Right forelimb (tissue), 1 donor: ENCODE results near the gene SEC14L1.

Source experiments
- DNase-seq: peaks from one replicate; pipeline ENCODE4 v3.0.0-alpha.2; 2018

SEC14L1 gene

DNA sequence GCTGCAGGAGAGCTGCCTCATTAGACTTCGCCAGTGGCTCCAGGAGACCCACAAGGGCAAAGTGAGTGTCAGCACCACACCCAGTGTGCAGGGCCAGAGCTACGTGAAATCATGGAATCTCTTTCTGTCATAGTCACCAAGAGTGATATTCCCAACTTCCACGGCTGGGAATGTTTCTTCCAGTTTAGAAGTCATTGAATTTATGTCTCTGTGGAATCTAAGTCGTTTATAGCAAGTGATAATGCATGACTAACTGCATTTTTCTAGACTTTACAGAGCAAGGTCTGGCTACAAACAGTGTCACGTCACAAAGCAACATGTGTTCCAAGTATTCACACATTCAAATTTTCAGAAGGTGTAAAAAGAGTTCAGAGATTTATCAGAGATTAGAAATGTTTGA is 55.5 kb downstream of the SEC14L1 start:
- DNase-seq, result no peak

DNA sequence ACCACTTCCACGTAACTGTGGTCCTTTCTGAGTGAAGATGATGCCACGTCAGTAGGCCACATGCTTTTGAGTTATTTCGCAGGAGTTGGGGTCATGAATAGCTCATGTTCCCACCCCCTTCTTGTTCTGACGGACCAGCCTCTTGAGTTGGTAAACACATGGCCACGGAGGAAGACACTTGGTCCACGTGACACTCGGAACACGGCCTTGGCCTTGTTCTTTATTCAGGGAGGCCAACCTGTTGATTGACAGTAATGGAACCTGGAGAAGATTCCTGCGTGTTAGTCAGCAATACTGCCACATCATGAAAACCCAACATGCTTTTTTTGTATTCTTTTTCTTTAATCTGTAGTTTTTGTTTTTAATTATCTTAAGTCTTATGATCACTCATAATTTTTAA is 56.3 kb downstream of the SEC14L1 start:
- DNase-seq, result no peak

DNA sequence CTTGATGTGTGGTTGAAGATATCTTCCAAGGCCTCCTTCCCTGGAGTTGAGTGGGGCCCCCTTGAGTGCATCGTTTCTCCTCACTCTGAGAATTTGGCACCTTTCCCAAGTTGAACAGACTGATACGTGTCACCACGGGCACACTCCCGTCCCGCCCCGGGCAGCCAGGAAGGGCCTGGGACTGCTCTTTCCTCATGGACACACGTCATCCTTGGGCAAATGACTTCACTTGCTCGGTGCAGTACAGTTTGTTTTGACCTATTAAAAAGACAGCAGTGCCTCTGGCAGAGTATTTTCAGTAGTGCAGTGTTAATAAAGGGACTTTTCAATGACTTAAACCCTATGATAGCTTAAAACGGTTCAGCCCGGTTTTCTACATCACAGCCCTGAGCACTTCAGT is 59.9 kb downstream of the SEC14L1 start:
- no peak for DNase-seq

- DNase-seq, result no peak
These were observed 62.7 kb downstream of the SEC14L1 start for GRCh38 chr17:77203436-77203835.

GRCh38 chr17:77203846-77204245 is 63.1 kb downstream of the SEC14L1 start:
- no peak for DNase-seq

GRCh38 chr17:77204536-77204935 is 63.8 kb downstream of the SEC14L1 start:
- no peak for DNase-seq

DNA sequence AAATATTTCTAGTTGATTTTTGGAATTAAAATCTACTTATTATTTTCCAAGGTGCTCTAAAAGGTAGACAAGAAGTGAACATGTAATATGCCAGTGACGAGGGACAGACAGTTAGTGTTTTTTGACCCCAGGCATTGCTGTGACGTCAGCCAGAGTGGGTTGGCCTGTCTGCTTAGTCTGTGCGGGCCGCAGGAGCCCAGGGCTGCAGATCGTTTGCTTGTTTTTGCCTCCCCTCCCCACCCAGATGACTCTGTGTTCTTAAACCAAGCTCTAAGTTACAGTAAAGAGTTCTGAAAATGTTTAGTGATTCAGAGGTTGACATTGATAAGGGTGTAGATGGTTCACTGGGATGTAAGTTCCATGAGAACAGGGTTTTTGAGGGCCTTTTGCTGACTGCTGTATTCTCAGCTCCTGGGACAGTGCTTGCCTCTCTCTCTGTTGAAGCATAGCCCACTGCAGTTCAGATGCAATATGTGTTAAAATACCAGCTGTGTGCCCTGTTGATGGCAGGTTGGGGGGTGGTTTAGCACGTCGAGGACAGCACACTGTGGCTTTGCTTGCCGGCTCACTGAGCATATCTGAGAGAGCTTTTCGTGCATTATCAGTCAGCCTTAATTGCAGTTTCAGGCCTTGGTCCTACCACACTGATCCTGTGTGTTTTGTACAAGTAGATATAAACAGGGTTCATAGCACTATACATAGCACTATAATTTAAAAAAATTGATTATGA is 64.8 kb downstream of the SEC14L1 start:
- DNase-seq, result no peak

GRCh38 chr17:77206158-77206956 is 65.6 kb downstream of the SEC14L1 start:
- no peak for DNase-seq

DNA sequence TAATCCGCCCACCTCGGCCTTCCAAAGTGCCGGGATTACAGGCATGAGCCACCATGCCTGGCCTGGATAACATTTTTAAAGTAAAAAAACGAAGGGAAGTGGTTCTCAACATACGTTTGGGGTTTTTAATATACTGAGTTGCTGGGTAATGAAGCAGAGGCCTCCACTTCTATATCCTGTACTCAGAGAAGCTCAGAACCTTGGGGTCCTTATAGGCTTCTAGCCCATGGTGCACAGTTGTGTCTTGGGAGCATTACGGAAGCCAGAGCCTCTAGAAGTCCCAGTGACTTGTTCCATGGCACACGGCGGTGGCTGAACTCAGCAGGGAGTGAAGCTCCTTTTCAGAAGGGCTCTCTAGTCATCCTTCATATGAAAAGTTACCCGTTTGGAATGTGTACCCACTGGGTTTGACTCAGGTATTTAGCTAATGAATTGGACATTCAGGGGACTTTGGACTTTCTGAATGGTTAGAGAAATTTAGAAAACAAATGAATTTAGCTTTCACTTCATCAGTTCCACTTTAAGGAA is 67.0 kb downstream of the SEC14L1 start:
- no peak for DNase-seq

DNA sequence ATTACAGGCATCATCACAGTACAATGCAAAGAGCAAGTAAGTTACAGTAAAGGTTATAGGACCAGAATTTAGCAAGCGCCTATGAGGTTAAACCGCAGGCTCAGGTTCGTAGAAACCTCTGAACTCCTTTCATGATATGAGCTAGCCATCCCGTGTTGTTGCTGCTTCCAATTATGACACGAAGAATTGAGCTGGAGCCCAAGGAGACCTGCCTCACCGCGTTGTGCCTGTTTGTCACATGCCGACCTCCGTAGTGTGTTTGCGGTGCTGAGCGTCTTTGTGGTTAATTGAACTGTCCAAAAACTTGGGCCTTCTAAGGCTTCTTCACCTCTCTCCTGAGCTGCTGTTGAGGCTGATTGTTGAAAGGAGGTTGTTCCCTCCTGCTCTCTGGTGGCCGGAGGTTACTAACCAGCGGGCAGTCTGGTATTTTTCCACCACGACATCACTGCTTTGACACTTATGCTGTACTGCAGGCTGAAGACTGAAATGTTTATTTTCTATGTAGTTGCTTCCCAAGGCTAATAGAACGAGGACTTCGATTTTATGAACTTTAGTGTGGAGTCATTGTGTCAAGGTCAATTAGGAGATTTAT is 67.5 kb downstream of the SEC14L1 start:
- no peak for DNase-seq

DNA sequence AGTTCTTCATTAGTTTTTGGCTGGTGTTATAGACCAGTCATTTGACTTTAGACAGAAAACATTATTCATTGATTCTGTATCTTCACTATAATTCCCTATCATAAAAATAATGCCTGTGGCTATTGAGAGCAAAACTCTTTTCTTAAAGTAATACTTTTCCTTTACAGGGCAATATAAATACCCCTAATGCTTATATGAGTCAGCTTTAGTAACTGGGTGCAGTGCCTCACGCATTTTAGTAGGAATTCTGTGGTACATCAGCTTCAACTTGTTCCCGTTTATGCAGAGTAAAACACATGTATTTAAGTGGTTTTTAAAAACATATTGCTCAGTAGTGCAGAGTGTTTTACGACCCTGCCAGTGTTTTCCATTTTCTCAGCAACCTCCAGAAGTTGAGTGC is 68.1 kb downstream of the SEC14L1 start:
- DNase-seq, result no peak

- DNase-seq, result no peak
These were observed 68.6 kb downstream of the SEC14L1 start for GRCh38 chr17:77209330-77209748.

- no peak for DNase-seq
These were observed 69.6 kb downstream of the SEC14L1 start for GRCh38 chr17:77210331-77210730.

DNA sequence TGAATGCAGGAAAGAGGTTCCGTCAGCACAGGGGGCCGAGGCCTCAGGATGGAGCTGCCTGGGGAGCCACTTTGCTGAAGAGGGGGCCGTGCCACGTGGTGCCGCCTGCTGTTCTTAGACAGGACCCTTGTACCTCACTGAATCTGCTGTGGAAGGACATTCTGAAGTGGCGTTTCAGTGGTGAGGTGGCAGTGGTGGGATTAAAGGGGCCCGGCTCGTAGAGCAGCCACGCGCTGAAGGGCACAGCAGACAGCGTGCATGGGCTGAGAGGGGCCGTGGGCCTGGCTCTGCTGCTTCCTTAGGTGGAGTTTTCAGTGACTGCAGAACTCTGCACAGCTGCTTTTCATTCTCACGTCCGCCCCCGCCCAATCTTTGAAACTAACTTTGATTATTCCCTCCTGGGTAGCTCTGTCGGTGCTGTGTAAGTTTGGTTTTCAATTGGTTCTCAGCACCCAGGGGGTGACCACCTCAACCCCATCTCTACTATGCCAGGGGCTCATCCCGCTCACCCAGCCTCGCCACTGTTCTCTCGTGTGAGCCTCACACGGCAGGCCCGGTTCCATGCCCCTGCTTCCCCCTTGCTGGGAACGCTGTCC is 70.3 kb downstream of the SEC14L1 start:
- no peak for DNase-seq

DNA sequence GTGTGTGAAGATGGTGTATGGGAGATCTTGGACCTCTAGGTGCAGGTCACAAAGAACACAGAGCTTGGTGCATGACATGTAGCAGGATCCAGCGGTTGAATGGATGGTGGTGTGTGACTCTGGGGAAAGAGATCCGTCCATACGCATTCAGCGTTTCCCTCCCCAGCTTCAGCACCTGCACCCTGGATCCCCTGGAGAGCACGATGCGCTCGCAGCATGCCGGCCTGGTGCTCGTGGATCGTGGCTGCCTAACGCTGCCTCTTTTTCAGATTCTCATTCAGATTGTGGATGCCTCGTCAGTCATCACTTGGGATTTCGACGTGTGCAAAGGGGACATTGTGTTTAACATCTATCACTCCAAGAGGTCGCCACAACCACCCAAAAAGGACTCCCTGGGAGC is 70.9 kb downstream of the SEC14L1 start:
- DNase-seq, result no peak

GRCh38 chr17:77212081-77212832 is 71.5 kb downstream of the SEC14L1 start:
- DNase-seq, result no peak

- no peak for DNase-seq
These were observed 72.3 kb downstream of the SEC14L1 start for GRCh38 chr17:77212833-77213777.

DNA sequence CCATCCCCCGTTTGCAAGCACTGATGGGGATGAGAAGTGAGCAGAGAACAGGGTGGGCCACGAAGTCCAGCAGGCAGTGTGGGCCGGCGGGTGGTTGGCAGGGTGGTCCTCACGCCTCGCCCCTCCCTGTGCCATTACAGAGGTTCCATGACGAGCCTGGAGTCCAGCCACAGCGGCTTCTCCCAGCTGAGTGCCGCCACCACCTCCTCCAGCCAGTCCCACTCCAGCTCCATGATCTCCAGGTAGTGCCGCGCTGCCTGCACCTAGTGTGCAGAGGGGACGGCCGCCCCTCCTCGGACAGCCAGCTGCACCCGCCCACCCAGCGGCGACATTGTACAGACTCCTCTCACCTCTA is 73.0 kb downstream of the SEC14L1 start:
- DNase-seq, result no peak

DNA sequence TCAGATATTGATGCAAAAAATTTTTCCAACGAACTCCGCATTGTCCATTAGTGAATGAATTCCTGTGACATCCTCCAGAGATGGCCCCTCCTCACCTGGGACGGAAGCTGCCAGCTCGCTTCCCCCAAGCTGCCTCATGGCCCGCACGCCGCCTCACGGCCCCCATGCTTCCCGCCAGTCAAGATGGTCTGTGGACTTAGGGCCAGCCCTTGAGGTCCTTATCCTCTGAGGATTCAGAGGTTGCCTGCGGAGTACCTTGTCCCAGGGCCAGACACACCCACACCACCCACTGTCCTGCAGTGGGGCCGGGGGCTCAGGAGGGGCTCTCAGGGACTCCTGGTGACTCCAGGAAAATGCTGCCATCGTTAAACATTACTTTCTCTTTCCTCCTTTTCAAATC is 73.6 kb downstream of the SEC14L1 start:
- DNase-seq, result no peak

DNA sequence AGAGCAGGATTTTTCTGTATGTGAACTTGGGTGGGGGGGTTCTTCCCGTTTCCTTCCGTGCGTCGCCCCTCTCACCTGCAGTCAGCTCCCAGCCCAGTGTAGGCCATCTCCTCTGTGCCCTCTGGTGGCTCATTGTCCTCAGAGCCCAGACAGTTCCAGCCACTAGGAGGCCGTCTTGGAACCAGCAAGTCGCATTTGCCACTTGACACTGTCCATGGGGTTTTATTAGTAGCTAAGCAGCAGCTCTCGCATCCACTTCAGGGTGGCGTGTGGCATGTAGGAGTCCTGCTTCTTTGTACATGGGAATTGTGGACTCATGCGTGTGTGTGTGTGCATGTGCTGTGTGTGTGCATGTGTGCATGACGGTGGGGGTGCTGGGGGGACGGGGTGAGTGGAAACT is 74.0 kb downstream of the SEC14L1 start:
- DNase-seq, result no peak

- DNase-seq, result peak; percentile 15
These were observed 74.5 kb downstream of the SEC14L1 start for GRCh38 chr17:77215281-77215680.

GRCh38 chr17:77216486-77216885 is 75.7 kb downstream of the SEC14L1 start:
- DNase-seq, result peak; percentile 17
